Transverse colon (tissue), 4 donors: Measurements from ENCODE around the gene C14orf39. TPM values are rescaled to one million over a fixed set of nuclear protein-coding genes. Genes with fewer than 3 reads are reported as not detected.

Experiments
- DNase-seq: peaks from one replicate; pipeline ENCODE4 v3.0.0-alpha.2; 2019
- H3K27ac ChIP-seq, 4 donors: fragments of 200-600 bp; sonication (generic); 2 replicates each; pipeline ENCODE4 v1.5.1; 2016 to 2018; ENCODE audit warnings: inconsistent platforms in 4 of 4
- H3K27me3 ChIP-seq: fragments of 200-600 bp; sonication (generic); 2 replicates; pipeline ENCODE4 v1.5.1; 2017; ENCODE audit warnings: inconsistent platforms
- H3K36me3 ChIP-seq, 4 donors: fragments of 200-600 bp; sonication (generic); 2 replicates each; pipeline ENCODE4 v1.5.1; 2017 to 2019; ENCODE audit warnings: inconsistent platforms in 4 of 4
- H3K4me1 ChIP-seq, 4 donors: fragments of 200-600 bp; sonication (generic); 2 replicates each; pipeline ENCODE4 v1.5.1; 2017 to 2020; ENCODE audit warnings: inconsistent platforms in 4 of 4
- H3K4me3 ChIP-seq, 4 donors: fragments of 200-600 bp; sonication (generic); 1 replicate in 1 of 4; 2 replicates in 3 of 4; pipeline versions ENCODE4 v1.5.1 to v1.6.1; 2017 to 2019; ENCODE audit warnings: inconsistent platforms in 4 of 4
- H3K9me3 ChIP-seq, 2 donors: fragments of 200-600 bp; sonication (generic); 2 replicates each; pipeline ENCODE4 v1.5.1; 2017 to 2019; ENCODE audit warnings: inconsistent platforms in 2 of 2
- EP300 ChIP-seq: sonication (generic); formaldehyde crosslinking; IDR thresholded peaks from one replicate; pipeline ENCODE4 v1.6.1; 2017; ENCODE audit warnings: antibody characterized with exemption, low read depth
- POLR2A ChIP-seq: fragments of 450-650 bp; IDR thresholded peaks from one replicate; pipeline ENCODE4 v1.6.1; 2016; ENCODE audit warnings: antibody characterized with exemption, mild to moderate bottlenecking, moderate library complexity
- POLR2AphosphoS5 ChIP-seq, 3 donors: sonication (generic); formaldehyde crosslinking; IDR thresholded peaks; one replicate each; pipeline ENCODE4 v1.6.1; 2016; ENCODE audit warnings: antibody characterized with exemption in 3 of 3
- WGBS, 2 donors: methylation state at CpG; one replicate each; pipeline ENCODE4 v1.1.5; 2018; ENCODE audit warnings: low coverage in 1 of 2; 5-methylcytosine and 5-hydroxymethylcytosine counted together
- in situ Hi-C, 4 donors: fragments of 200-750 bp; cut with MboI; loops; one replicate each; pipeline versions ENCODE4 v1.15.0 to v1.15.1; 2017; ENCODE audit warnings: low sequenced_read_pairs in 3 of 4, low pct_ligation_motif_present in 1 of 4, low pct_unique_long_range_greater_than_20kb in 1 of 4
- intact Hi-C: fragments of 100-400 bp; cut with DNase I; formaldehyde crosslinking; loops from one replicate; pipeline ENCODE4 v1.15.1; 2023; ENCODE audit warnings: low total_unique reads
- total RNA-seq, 4 donors: library from RNA; depleted of rRNA; stranded (reverse); fragments of >200 nt; gene quantifications; one replicate each; pipeline ENCODE4 v1.1.0, GENCODE V29; 2016
- TF ChIP-seq, protein P1 (sequence below), 5 experiments: fragments of 200-600 bp in 3 of 5; fragments of 450-650 bp in 2 of 5; sonication (generic) in 3 of 5; IDR thresholded peaks; 1 replicate in 2 of 5; 2 replicates in 3 of 5; pipeline ENCODE4 v1.5.1; 2016 to 2017; ENCODE audit warnings: antibody characterized with exemption in 5 of 5, inconsistent platforms in 3 of 5, mild to moderate bottlenecking in 2 of 5, moderate library complexity in 1 of 5

The C14orf39 gene
- total RNA-seq, 4 donors from 2014 or later: 0.16 to 0.55 TPM; not detected in 2

- no peak for TF ChIP-seq POLR2AphosphoS5 (IDR thresholded peaks at IDR 0.05)
- TF ChIP-seq, protein P1, sequence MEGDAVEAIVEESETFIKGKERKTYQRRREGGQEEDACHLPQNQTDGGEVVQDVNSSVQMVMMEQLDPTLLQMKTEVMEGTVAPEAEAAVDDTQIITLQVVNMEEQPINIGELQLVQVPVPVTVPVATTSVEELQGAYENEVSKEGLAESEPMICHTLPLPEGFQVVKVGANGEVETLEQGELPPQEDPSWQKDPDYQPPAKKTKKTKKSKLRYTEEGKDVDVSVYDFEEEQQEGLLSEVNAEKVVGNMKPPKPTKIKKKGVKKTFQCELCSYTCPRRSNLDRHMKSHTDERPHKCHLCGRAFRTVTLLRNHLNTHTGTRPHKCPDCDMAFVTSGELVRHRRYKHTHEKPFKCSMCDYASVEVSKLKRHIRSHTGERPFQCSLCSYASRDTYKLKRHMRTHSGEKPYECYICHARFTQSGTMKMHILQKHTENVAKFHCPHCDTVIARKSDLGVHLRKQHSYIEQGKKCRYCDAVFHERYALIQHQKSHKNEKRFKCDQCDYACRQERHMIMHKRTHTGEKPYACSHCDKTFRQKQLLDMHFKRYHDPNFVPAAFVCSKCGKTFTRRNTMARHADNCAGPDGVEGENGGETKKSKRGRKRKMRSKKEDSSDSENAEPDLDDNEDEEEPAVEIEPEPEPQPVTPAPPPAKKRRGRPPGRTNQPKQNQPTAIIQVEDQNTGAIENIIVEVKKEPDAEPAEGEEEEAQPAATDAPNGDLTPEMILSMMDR (IDR thresholded peaks at IDR 0.05): no peak
- no peak for TF ChIP-seq EP300
- TF ChIP-seq POLR2A: no peak
- Histone ChIP-seq H3K9me3 (no peaks in the 10 kb centered on the region), H3K27ac (no peak overlapping the region), H3K4me3 (no peak overlapping the region), H3K36me3 (no peaks in the 10 kb centered on the region), H3K4me1 (peaks cover 3 to 21% (median 7%) of the 10 kb centered on the region in 4 donors), H3K27me3 (peaks cover 100% of the 10 kb centered on the region)
- in situ Hi-C loops (no loop called here), intact Hi-C loops (no loop called here)
- DNase-seq: no peak
- WGBS, 2 donors: 9 to 25% methylated on average over 8 to 48 of the region's 48 CpGs
Measured at GRCh38 chr14:60506985-60507829, 21.3 kb upstream of the C14orf39 start.

DNA sequence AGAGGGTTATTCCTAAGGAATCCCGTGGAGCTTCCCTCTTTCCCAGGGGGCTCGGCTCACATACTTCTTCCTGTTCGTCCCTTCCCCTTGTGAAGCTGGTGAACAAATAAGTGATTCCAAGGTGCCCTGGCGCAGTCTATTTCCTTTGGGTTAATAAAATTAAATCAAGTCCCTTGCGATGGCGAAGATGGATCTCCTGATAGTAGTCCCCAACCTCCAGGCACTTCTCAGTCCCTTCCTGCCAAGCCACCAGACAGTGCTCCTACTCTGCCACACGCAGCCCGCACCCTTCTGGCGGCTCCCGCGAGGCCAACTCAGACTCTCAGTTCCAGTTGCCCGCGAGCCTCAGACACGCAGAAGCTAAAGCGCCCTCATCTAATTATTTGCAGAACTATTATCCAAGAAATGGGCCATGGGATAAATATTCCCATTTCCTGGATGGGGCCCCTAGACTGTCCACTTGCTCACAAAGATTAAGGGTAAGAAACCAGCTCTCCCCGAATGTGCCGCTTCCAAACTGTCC, 20.7 kb upstream of the C14orf39 start:
- H3K4me3 ChIP-seq: no peak overlapping the region
- no peak for DNase-seq
- TF ChIP-seq EP300: no peak
- TF ChIP-seq POLR2AphosphoS5 (IDR thresholded peaks at IDR 0.05): no peak
- no peak for TF ChIP-seq POLR2A
- TF ChIP-seq, protein P1 (IDR thresholded peaks at IDR 0.05): no peak
- H3K9me3 ChIP-seq: no peaks in the 10 kb centered on the region
- WGBS, 2 donors: 8 to 22% methylated on average over 4 to 17 of the region's 17 CpGs
- H3K27me3 ChIP-seq: peaks cover 100% of the 10 kb centered on the region
- no peaks in the 10 kb centered on the region for H3K36me3 ChIP-seq
- H3K4me1 ChIP-seq: peaks cover 3 to 21% (median 7%) of the 10 kb centered on the region in 4 donors
- in situ Hi-C loops (no loop called here), intact Hi-C loops (no loop called here)
- H3K27ac ChIP-seq: no peak overlapping the region

DNA sequence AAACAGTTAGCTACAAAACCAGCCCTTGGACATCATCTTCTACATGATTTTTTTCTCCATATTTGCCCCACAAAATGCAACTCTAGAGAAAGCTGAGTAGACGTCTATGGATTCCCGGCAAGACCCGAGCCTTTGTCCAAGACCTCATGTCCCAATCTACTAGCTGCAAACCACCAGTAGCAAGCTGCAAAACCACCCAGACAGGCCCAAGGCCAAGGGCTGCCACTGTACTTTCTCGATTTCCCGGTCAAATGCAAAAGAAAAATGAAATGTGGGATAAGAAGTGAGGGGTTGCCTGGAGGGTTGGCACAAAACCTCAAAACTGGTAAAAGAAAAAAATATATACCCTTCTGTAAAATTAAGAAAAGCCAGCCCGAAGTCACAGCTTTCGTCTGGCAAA, 20.1 kb upstream of the C14orf39 start:
- Histone ChIP-seq H3K27ac (no peak overlapping the region), H3K4me3 (no peak overlapping the region), H3K4me1 (peaks cover 1 to 16% (median 3%) of the 10 kb centered on the region in 4 donors), H3K9me3 (no peaks in the 10 kb centered on the region), H3K36me3 (no peaks in the 10 kb centered on the region), H3K27me3 (peaks cover 99% of the 10 kb centered on the region)
- no peak for DNase-seq
- in situ Hi-C loops: no loop called here
- intact Hi-C loops: no loop called here
- TF ChIP-seq POLR2AphosphoS5 (IDR thresholded peaks at IDR 0.05) (no peak), EP300 (no peak), POLR2A (no peak)
- TF ChIP-seq, protein P1 (IDR thresholded peaks at IDR 0.05): no peak
- WGBS, 2 donors: 11 to 13% methylated on average over 5 to 7 of the region's 7 CpGs

- H3K9me3 ChIP-seq: no peaks in the 10 kb centered on the region
- in situ Hi-C loops (no loop called here), intact Hi-C loops (no loop called here)
- no peak overlapping the region for H3K4me3 ChIP-seq
- H3K4me1 ChIP-seq: peaks cover 0 to 12% (median 3%) of the 10 kb centered on the region in 4 donors
- H3K27me3 ChIP-seq: peaks cover 99% of the 10 kb centered on the region
- H3K27ac ChIP-seq: no peak overlapping the region
- no peaks in the 10 kb centered on the region for H3K36me3 ChIP-seq
- TF ChIP-seq, protein P1 (IDR thresholded peaks at IDR 0.05): no peak
- no peak for TF ChIP-seq POLR2AphosphoS5 (IDR thresholded peaks at IDR 0.05)
- TF ChIP-seq EP300: no peak
- no peak for TF ChIP-seq POLR2A
- no peak for DNase-seq
- 17% methylated on average over 2 of the region's 2 CpGs for WGBS, 2 donors
Measured at GRCh38 chr14:60505448-60505847, 19.6 kb upstream of the C14orf39 start.
